Activated T-cell treated with anti-CD3 and anti-CD28 coated beads, Interleukin-2, amount 50 U/mL, for 72 hours (primary cell): ENCODE measurements around the gene DCUN1D3. TPM values are rescaled to one million over a fixed set of nuclear protein-coding genes. Genes with fewer than 3 reads are reported as not detected.
A peak's percentile ranks its signal among the peaks of the same experiment; 100 is the strongest.

Source experiments
- ATAC-seq, 2 donors: fragments of 150-1000 bp; cut with Tn5 transposase; replicated peaks in 1 of 2; 2 replicates each; pipeline ENCODE4 v1.10.0; 2021; ENCODE audit warnings: moderate library complexity in 2 of 2, mild to moderate bottlenecking in 1 of 2
- DNase-seq, 2 donors: peaks; one replicate each; pipeline ENCODE4 v3.0.0; 2021 to 2022; ENCODE audit warnings: mixed read lengths in 1 of 2
- H3K27ac Mint-ChIP-seq: one replicate; pipeline ENCODE4 v1.8.0; 2022; ENCODE audit warnings: mild to moderate bottlenecking, moderate library complexity, mixed read lengths
- H3K27me3 Mint-ChIP-seq: one replicate; pipeline ENCODE4 v1.8.0; 2022; ENCODE audit warnings: low read depth, mixed read lengths
- H3K36me3 Mint-ChIP-seq, 2 donors: one replicate each; pipeline ENCODE4 v1.8.0; 2022; ENCODE audit warnings: mixed read lengths in 2 of 2, mild to moderate bottlenecking in 1 of 2; ENCODE audit not compliant: insufficient read depth in 2 of 2
- H3K4me1 Mint-ChIP-seq: one replicate; pipeline ENCODE4 v1.8.0; 2022; ENCODE audit warnings: low read depth, mixed read lengths
- H3K4me3 Mint-ChIP-seq, 2 donors: one replicate each; pipeline ENCODE4 v1.8.0; 2022; ENCODE audit warnings: mild to moderate bottlenecking in 2 of 2, mixed read lengths in 2 of 2, moderate library complexity in 2 of 2
- H3K9me3 Mint-ChIP-seq, 2 donors: one replicate each; pipeline ENCODE4 v1.8.0; 2022; ENCODE audit warnings: mixed read lengths in 2 of 2
- total RNA-seq, 2 donors: library from RNA; stranded (reverse); gene quantifications; one replicate each; pipeline ENCODE4 v1.2.3, GENCODE V29; 2022

DCUN1D3 gene
- total RNA-seq, 2 donors from 2014 or later = 5.7 to 9.9 TPM

DNA sequence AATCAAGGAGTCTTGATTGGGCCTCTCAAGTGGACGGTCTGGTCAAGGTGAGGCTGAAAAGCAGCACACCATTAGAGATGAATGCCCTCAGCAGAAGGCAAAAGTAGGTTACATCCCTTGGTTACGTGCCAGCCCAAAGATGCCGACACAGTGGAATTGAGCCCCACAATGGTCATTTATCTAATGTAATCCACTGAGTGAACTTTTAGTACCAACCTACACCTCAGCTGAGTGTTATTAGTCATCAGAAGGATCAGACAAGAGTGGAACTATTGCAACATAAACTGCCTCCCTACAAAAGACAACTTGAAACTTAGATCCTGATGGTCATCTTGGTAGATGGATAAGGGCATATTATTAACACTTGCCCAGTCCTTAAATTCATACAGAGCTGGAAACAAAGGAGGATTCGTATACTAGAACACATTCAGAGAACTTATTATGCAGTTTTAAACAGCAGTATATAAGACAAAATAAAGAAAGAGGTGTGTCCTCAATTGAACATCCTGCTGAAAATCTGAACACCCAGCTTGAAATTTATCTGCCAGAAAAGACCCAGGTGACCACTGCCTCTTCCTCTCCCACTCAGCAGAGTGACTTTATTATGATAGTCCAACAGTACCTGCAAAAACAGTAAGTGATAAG lies 2.8 kb downstream of the DCUN1D3 start:
- no peaks in the 10 kb centered on the region for H3K27me3 Mint-ChIP-seq
- ATAC-seq = no peak
- peak overlapping the region in 1 of 2 donors; percentile 90 for H3K4me3 Mint-ChIP-seq
- peaks cover 38% of the 10 kb centered on the region for H3K4me1 Mint-ChIP-seq
- peaks cover 12 to 18% of the 10 kb centered on the region in 2 donors for H3K36me3 Mint-ChIP-seq
- no peaks in the 10 kb centered on the region for H3K9me3 Mint-ChIP-seq
- no peak overlapping the region for H3K27ac Mint-ChIP-seq
- no peak for DNase-seq

DNA sequence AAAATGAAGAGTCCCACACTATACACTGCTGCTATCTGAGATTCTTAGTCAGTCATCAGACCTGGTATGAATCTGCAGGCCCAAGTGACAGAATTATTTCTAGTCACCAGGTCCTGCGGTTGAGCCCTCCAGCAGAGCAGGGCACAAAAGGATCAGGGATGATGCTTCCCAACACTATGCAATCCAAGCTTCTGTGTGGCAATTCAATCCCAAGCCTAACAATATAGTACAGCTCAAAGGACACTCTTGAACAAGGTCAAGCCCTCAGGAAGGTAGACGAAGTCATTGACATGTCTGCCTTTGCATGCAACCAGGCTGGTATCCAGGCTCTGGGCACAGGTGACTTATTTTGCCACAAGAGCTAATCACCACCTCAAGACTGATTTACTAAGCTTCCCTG lies 5.8 kb downstream of the DCUN1D3 start:
- H3K36me3 Mint-ChIP-seq = peaks cover 2 to 6% of the 10 kb centered on the region in 2 donors
- DNase-seq = no peak
- no peaks in the 10 kb centered on the region for H3K9me3 Mint-ChIP-seq

GRCh38 chr16:20889625-20890275 lies 10.4 kb downstream of the DCUN1D3 start:
- ATAC-seq = no peak
- Mint-ChIP-seq H3K27me3 (no peaks in the 10 kb centered on the region), H3K27ac (no peak overlapping the region), H3K4me1 (peaks cover 24% of the 10 kb centered on the region), H3K4me3 (no peak overlapping the region), H3K36me3 (peaks cover 0 to 7% of the 10 kb centered on the region in 2 donors), H3K9me3 (no peaks in the 10 kb centered on the region)
- no peak for DNase-seq

More for the DNA sequence above, 5.8 kb downstream of the DCUN1D3 start:
- no peak for ATAC-seq
- Mint-ChIP-seq H3K27ac (no peak overlapping the region), H3K4me3 (no peak overlapping the region), H3K27me3 (no peaks in the 10 kb centered on the region), H3K4me1 (peaks cover 27% of the 10 kb centered on the region)

DNA sequence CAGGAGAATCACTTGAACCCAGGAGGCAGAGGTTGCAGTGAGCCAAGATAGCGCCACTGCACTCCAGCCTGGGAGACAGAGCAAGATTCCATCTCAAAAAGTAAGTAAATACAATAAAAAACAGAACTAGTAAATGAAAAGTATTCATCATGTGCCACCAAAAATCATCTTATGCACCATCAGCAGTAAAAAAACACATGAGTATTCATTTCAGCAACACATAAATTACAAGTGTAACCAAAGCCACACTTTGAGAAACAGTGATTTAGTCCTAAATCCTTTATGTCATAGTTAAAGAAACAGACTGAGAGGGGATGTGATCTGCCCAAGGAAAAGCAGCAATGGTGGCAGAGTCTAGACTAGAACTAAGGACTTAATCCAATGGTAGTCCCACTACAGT lies 13.0 kb downstream of the DCUN1D3 start:
- Mint-ChIP-seq H3K4me3 (no peak overlapping the region), H3K9me3 (no peaks in the 10 kb centered on the region), H3K27ac (no peak overlapping the region), H3K27me3 (no peaks in the 10 kb centered on the region), H3K4me1 (peaks cover 40% of the 10 kb centered on the region), H3K36me3 (peaks cover 0 to 2% of the 10 kb centered on the region in 2 donors)
- ATAC-seq (peak in 1 of 2 donors; percentile 37), DNase-seq (no peak)

GRCh38 chr16:20886320-20886719 lies 13.8 kb downstream of the DCUN1D3 start:
- H3K36me3 Mint-ChIP-seq = peaks cover 0 to 2% of the 10 kb centered on the region in 2 donors
- ATAC-seq (no peak), DNase-seq (no peak)
- H3K27me3 Mint-ChIP-seq = no peaks in the 10 kb centered on the region
- H3K4me1 Mint-ChIP-seq = peaks cover 35% of the 10 kb centered on the region
- no peak overlapping the region for H3K27ac Mint-ChIP-seq
- no peaks in the 10 kb centered on the region for H3K9me3 Mint-ChIP-seq
- peak overlapping the region in 1 of 2 donors; percentile 25 for H3K4me3 Mint-ChIP-seq

- Mint-ChIP-seq H3K27ac (peak overlapping the region; percentile 65), H3K27me3 (no peaks in the 10 kb centered on the region)
Measured at GRCh38 chr16:20884240-20884556, 16.0 kb downstream of the DCUN1D3 start.

DNA sequence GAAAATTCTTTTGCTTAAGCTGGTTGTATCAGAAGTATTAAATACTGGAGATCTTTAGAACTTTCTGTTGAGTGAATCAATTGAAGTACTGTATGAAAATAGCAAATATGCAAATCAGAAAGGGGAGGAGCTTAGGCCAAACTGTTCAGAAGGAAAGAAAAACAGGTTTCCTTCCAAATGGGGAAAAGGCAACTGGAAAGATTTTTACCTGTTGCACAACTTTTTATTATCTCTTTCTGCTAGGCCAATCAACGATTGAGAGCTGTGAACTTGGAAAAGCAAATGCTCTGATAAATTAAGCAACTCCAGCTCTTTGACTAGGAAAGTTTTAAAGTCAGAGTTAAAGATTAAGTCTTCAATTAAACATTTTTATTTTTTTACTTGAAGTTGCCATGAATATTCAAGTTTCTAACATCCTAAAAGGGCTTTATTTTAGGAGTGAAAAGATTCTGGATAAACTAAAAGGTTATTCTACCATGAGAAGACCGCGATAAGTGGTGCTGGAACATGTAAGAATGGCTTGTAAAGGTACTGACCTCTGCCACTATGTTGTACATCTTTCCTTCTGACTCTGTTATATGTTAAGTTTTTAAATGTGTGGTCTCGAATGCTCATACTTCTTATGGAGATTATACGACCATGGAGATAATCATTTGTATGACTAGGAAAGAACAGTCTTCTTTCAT lies 16.5 kb downstream of the DCUN1D3 start:
- H3K9me3 Mint-ChIP-seq = no peaks in the 10 kb centered on the region
- H3K27ac Mint-ChIP-seq = peak overlapping the region; percentile 65
- H3K36me3 Mint-ChIP-seq = peaks cover 0 to 2% of the 10 kb centered on the region in 2 donors

More at GRCh38 chr16:20884240-20884556, 16.0 kb downstream of the DCUN1D3 start:
- DNase-seq (peak; percentile 24 to 30), ATAC-seq (peak; percentile 79 to 84)
- Mint-ChIP-seq H3K4me3 (peak overlapping the region; percentile 2 to 69), H3K36me3 (peaks cover 0 to 2% of the 10 kb centered on the region in 2 donors), H3K9me3 (no peaks in the 10 kb centered on the region), H3K4me1 (peaks cover 43% of the 10 kb centered on the region)

GRCh38 chr16:20881503-20881878 lies 18.7 kb downstream of the DCUN1D3 start:
- H3K4me1 Mint-ChIP-seq = peaks cover 56% of the 10 kb centered on the region
- no peak overlapping the region for H3K4me3 Mint-ChIP-seq
- H3K36me3 Mint-ChIP-seq = peaks cover 2 to 4% of the 10 kb centered on the region in 2 donors

More for the DNA sequence above, 16.5 kb downstream of the DCUN1D3 start:
- Mint-ChIP-seq H3K4me1 (peaks cover 48% of the 10 kb centered on the region), H3K27me3 (no peaks in the 10 kb centered on the region), H3K4me3 (peak overlapping the region; percentile 2 to 69)
- DNase-seq = no peak
- peak; percentile 31 to 52 for ATAC-seq

DNA sequence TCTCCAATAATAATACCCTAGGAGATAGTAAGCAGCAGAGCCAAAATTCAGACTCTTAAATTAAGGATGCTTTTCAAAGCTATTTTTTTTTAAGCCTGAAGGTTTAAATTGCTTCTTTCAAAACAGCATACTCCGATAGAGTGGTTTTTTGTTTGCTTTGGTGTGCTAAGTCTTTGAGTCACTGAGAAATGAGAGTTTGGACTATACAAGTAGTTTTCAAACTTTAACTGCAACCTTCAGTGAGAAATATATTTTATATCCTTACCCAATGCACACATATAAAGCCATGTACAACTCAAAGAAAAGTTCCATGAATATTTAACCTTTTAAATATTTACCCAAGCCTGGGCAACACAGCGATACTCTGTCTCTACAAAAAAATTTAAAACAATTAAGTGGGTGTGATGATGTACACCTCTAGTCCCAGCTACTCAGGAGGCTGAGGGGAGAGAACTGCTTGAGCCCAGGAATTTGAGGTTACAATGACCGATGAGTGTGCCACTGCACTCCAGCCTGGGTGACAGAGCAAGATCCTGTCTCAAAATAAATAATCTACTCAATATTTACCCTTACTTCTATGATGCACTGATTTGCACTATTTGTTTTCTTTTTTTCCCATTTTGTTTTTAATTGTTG lies 19.2 kb downstream of the DCUN1D3 start:
- H3K4me3 Mint-ChIP-seq = no peak overlapping the region
- H3K4me1 Mint-ChIP-seq = peaks cover 53% of the 10 kb centered on the region
- H3K27ac Mint-ChIP-seq = no peak overlapping the region
- H3K36me3 Mint-ChIP-seq = peaks cover 2 to 3% of the 10 kb centered on the region in 2 donors
- peaks cover 0 to 2% of the 10 kb centered on the region in 2 donors for H3K9me3 Mint-ChIP-seq
- ATAC-seq (no peak), DNase-seq (no peak)
- no peaks in the 10 kb centered on the region for H3K27me3 Mint-ChIP-seq

More at GRCh38 chr16:20881503-20881878, 18.7 kb downstream of the DCUN1D3 start:
- ATAC-seq (no peak), DNase-seq (no peak)
- no peak overlapping the region for H3K27ac Mint-ChIP-seq
- H3K9me3 Mint-ChIP-seq = peaks cover 0 to 2% of the 10 kb centered on the region in 2 donors
- no peaks in the 10 kb centered on the region for H3K27me3 Mint-ChIP-seq

DNA sequence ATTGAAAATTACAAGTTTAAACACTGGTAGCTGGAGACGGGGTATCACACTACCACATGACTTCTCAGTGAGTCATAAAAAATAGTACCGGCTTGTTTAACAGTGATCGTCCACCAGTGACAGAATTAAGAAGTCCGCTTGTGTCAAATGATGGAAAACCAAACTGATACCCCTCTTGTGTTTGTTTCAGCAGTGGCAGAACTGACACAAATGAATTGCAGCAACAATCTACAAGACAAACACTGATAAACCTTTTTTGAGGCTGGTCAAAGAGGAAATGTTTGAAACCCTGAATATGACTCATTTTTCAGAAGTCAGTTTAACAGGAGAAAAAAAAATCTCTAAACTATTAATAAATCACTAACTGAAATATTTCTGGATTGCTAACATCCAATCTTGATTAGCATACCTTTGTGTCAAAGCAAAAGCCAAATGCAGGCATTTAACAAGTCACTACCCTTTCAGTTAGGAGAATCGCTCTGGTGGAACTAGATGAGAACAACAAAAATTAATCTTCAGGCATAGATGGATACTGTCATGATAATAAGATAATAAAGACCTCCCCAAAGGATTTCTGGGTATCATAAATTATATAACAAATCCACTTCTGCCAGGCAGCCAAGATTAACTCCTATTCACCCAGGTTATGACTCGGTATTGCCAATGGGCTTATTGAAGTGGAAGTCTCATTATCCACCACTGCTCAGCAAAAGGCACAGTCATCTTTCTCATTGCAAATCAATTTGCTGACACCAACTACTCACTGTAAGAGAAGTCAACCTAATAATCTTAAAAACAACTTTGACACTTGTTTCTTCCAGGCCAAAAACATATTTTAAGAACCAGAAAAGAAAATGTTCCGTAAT lies 20.8 kb downstream of the DCUN1D3 start:
- peak; percentile 44 to 69 for ATAC-seq
- Mint-ChIP-seq H3K4me1 (peaks cover 56% of the 10 kb centered on the region), H3K4me3 (peak overlapping the region; percentile 32 to 58), H3K27ac (peak overlapping the region; percentile 81), H3K27me3 (no peaks in the 10 kb centered on the region), H3K9me3 (peaks cover 0 to 2% of the 10 kb centered on the region in 2 donors), H3K36me3 (peaks cover 2 to 3% of the 10 kb centered on the region in 2 donors)
- peak in 1 of 2 donors; percentile 10 for DNase-seq

DNA sequence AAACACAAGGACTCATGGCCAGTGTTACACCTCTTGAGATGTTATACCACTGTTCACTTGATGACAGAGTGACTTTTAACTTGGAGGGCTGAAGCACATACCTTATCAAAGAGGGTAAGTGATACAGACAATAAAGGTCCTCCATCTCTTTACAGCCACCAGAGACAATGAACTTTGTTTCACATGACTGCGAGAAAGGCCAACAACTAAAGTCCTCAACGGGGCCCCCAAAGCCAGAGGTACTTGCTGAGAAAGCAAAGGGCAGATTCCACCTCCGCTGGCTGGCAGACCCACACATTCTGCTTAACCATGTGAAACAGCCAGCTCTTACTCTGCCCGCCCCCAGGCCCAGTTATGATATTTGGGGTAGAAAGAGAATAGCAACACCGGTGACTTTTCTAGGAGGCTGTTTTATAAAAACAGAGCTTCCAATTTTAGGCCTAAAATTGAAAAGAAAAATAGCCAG lies 21.4 kb downstream of the DCUN1D3 start:
- H3K4me3 Mint-ChIP-seq = peak overlapping the region; percentile 32 to 58
- H3K4me1 Mint-ChIP-seq = peaks cover 56% of the 10 kb centered on the region
- H3K27ac Mint-ChIP-seq = peak overlapping the region; percentile 81
- no peaks in the 10 kb centered on the region for H3K27me3 Mint-ChIP-seq
- peaks cover 2 to 3% of the 10 kb centered on the region in 2 donors for H3K36me3 Mint-ChIP-seq
- peak in 1 of 2 donors; percentile 14 for ATAC-seq
- peak in 1 of 2 donors; percentile 14 for DNase-seq
- H3K9me3 Mint-ChIP-seq = peaks cover 0 to 2% of the 10 kb centered on the region in 2 donors

DNA sequence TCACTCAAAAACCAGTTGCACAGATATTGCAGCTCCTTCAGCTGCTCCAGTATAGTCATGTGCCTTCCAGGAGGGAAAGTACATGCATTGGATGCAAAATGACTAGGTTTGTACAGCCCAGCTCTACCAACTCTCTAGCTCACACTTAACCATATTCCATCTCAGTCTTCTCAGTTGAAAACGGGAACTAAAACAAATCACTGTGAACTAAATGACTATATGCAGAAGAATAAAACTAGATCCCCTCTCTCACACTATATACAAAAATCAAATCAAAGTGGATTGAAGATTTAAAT lies 24.9 kb downstream of the DCUN1D3 start:
- H3K27me3 Mint-ChIP-seq = no peaks in the 10 kb centered on the region
- peak overlapping the region; percentile 81 for H3K27ac Mint-ChIP-seq
- peak overlapping the region in 1 of 2 donors; percentile 87 for H3K4me3 Mint-ChIP-seq
- peaks cover 64% of the 10 kb centered on the region for H3K4me1 Mint-ChIP-seq
- H3K9me3 Mint-ChIP-seq = peaks cover 0 to 2% of the 10 kb centered on the region in 2 donors
- DNase-seq = no peak
- ATAC-seq = peak in 1 of 2 donors; percentile 27
- peaks cover 2 to 3% of the 10 kb centered on the region in 2 donors for H3K36me3 Mint-ChIP-seq
